Middle frontal gyrus (tissue), 1 donor: ENCODE data around the gene PIP5K1B.

Experiments used
- DNase-seq: peaks from one replicate; pipeline ENCODE4 v3.0.0-alpha.2; 2015; ENCODE audit warnings: low spot score; ENCODE audit errors: extremely low spot score

The PIP5K1B gene

GRCh38 chr9:69058101-69058500 is 353.1 kb downstream of the PIP5K1B start:
- no peak for DNase-seq
